Esophagus muscularis mucosa (tissue), 4 donors: ENCODE measurements around the gene C1orf146. TPM values are rescaled to one million over a fixed set of nuclear protein-coding genes. Genes with fewer than 3 reads are reported as not detected.
"Not testable (repeated sequence)": the region's sequence is repeated elsewhere in the genome, so short reads cannot be mapped to it uniquely, and the experiment has no call there.

Experiments
- DNase-seq: peaks from one replicate; pipeline ENCODE4 v3.0.0-alpha.2; 2017; ENCODE audit errors: extremely low spot score
- H3K27ac ChIP-seq, 4 donors: fragments of 200-600 bp; sonication (generic); replicated peaks in 1 of 4; 1 replicate in 3 of 4; 2 replicates in 1 of 4; pipeline ENCODE4 v1.5.1; 2016 to 2019; ENCODE audit warnings: mild to moderate bottlenecking in 1 of 4
- H3K27me3 ChIP-seq, 4 donors: fragments of 200-600 bp; sonication (generic); one replicate each; pipeline versions ENCODE4 v1.5.1 to v1.6.0; 2016 to 2019
- H3K36me3 ChIP-seq, 4 donors: fragments of 200-600 bp; sonication (generic); one replicate each; pipeline ENCODE4 v1.5.1; 2016 to 2019
- H3K4me1 ChIP-seq, 4 donors: fragments of 200-600 bp; sonication (generic); one replicate each; pipeline ENCODE4 v1.5.1; 2016 to 2019
- H3K4me3 ChIP-seq, 4 donors: fragments of 200-600 bp; sonication (generic); 1 replicate in 2 of 4; 2 replicates in 2 of 4; pipeline ENCODE4 v1.5.1; 2016 to 2019; ENCODE audit warnings: mild to moderate bottlenecking in 4 of 4, moderate library complexity in 1 of 4
- H3K9me3 ChIP-seq, 4 donors: fragments of 200-600 bp; sonication (generic); 1 replicate in 3 of 4; 2 replicates in 1 of 4; pipeline ENCODE4 v1.5.1; 2016 to 2019
- CTCF ChIP-seq, 3 experiments: fragments of 200-600 bp in 2 of 3; fragments of 450-650 bp in 1 of 3; sonication (generic) in 2 of 3; IDR thresholded peaks; one replicate each; pipeline ENCODE4 v1.5.1; 2017 to 2019; ENCODE audit warnings: antibody characterized with exemption in 3 of 3, mild to moderate bottlenecking in 2 of 3, moderate library complexity in 1 of 3
- EP300 ChIP-seq: sonication (generic); formaldehyde crosslinking; IDR thresholded peaks from one replicate; pipeline ENCODE4 v1.6.1; 2017; ENCODE audit warnings: antibody characterized with exemption
- POLR2A ChIP-seq: fragments of 450-650 bp; IDR thresholded peaks from one replicate; pipeline ENCODE4 v1.6.1; 2017; ENCODE audit warnings: antibody characterized with exemption, moderate library complexity, mild to moderate bottlenecking, low read depth
- POLR2AphosphoS5 ChIP-seq, 2 donors: sonication (generic); formaldehyde crosslinking; IDR thresholded peaks; one replicate each; pipeline ENCODE4 v1.6.1; 2017; ENCODE audit warnings: antibody characterized with exemption in 2 of 2
- WGBS: methylation state at CpG from one replicate; pipeline ENCODE4 v1.1.5; 2018; 5-methylcytosine and 5-hydroxymethylcytosine counted together
- intact Hi-C: fragments of 100-400 bp; cut with DNase I; formaldehyde crosslinking; loops from one replicate; pipeline ENCODE4 v1.15.1; 2023
- total RNA-seq, 4 donors: library from RNA; depleted of rRNA; stranded (reverse); fragments of >200 nt; gene quantifications; one replicate each; pipeline versions ENCODE4 v1.1.0 to v1.2.1, GENCODE V29; 2016

The C1orf146 gene
- total RNA-seq, 4 donors from 2014 or later, result not detected

- no peak for TF ChIP-seq POLR2A
- H3K27me3 ChIP-seq, result no peaks in the 10 kb centered on the region
- intact Hi-C loops, result no loop called here
- no peaks in the 10 kb centered on the region for H3K9me3 ChIP-seq
- no peak overlapping the region for H3K4me3 ChIP-seq
- no peak for DNase-seq
- no peaks in the 10 kb centered on the region for H3K36me3 ChIP-seq
- WGBS, result 71% methylated on average over 3 of the region's 3 CpGs
- no peaks in the 10 kb centered on the region for H3K4me1 ChIP-seq
- H3K27ac ChIP-seq, result no peak overlapping the region
Observed at GRCh38 chr1:92228401-92228800, 10.7 kb downstream of the C1orf146 start.

GRCh38 chr1:92230736-92231135 lies 13.0 kb downstream of the C1orf146 start:
- no peak for TF ChIP-seq POLR2A
- TF ChIP-seq EP300, result no peak
- TF ChIP-seq POLR2AphosphoS5 (IDR thresholded peaks at IDR 0.05), result no peak
- TF ChIP-seq CTCF (IDR thresholded peaks at IDR 0.05), result no peak
- no peaks in the 10 kb centered on the region for H3K36me3 ChIP-seq
- no peaks in the 10 kb centered on the region for H3K4me1 ChIP-seq
- H3K27ac ChIP-seq, result no peak overlapping the region
- WGBS, result 100% methylated on average over 1 of the region's 1 CpG
- no peak overlapping the region for H3K4me3 ChIP-seq
- H3K27me3 ChIP-seq, result no peaks in the 10 kb centered on the region
- no peak for DNase-seq
- H3K9me3 ChIP-seq, result no peaks in the 10 kb centered on the region
- intact Hi-C loops, result no loop called here

- intact Hi-C loops, result no loop called here
- WGBS, result 82% methylated on average over 2 of the region's 2 CpGs
- H3K27me3 ChIP-seq, result peaks cover 0 to 5% (median 0%) of the 10 kb centered on the region in 4 donors
Observed at GRCh38 chr1:92240034-92240433, 22.3 kb downstream of the C1orf146 start.

GRCh38 chr1:92244376-92244775 lies 26.7 kb downstream of the C1orf146 start:
- no peak for DNase-seq
- no peak overlapping the region for H3K4me3 ChIP-seq
- intact Hi-C loops, result no loop called here
- H3K27ac ChIP-seq, result no peak overlapping the region
- no peaks in the 10 kb centered on the region for H3K4me1 ChIP-seq
- H3K36me3 ChIP-seq, result peaks cover 7 to 16% (median 10%) of the 10 kb centered on the region in 4 donors
- no peaks in the 10 kb centered on the region for H3K27me3 ChIP-seq
- no peak for TF ChIP-seq CTCF (IDR thresholded peaks at IDR 0.05)
- no peak for TF ChIP-seq EP300
- no peak for TF ChIP-seq POLR2A
- no peak for TF ChIP-seq POLR2AphosphoS5 (IDR thresholded peaks at IDR 0.05)
- 85% methylated on average over 1 of the region's 1 CpG for WGBS
- no peaks in the 10 kb centered on the region for H3K9me3 ChIP-seq

More at GRCh38 chr1:92240034-92240433, 22.3 kb downstream of the C1orf146 start:
- TF ChIP-seq POLR2A, result no peak
- TF ChIP-seq POLR2AphosphoS5 (IDR thresholded peaks at IDR 0.05), result no peak
- TF ChIP-seq CTCF (IDR thresholded peaks at IDR 0.05), result no peak
- TF ChIP-seq EP300, result no peak
- Histone ChIP-seq H3K27ac (no peak overlapping the region), H3K4me1 (no peaks in the 10 kb centered on the region), H3K4me3 (no peak overlapping the region), H3K36me3 (no peaks in the 10 kb centered on the region), H3K9me3 (no peaks in the 10 kb centered on the region)
- no peak for DNase-seq

- H3K9me3 ChIP-seq, H3K27me3 ChIP-seq, intact Hi-C loops, H3K4me1 ChIP-seq, H3K27ac ChIP-seq, H3K4me3 ChIP-seq, DNase-seq: not testable (repeated sequence)
- peaks cover 28 to 54% (median 35%) of the 10 kb centered on the region in 4 donors for H3K36me3 ChIP-seq
- 83% methylated on average over 3 of the region's 3 CpGs for WGBS
Observed at GRCh38 chr1:92254714-92255113, 37.0 kb downstream of the C1orf146 start.

GRCh38 chr1:92259350-92259749 lies 41.6 kb downstream of the C1orf146 start:
- intact Hi-C loops, result no loop called here
- Histone ChIP-seq H3K4me3 (no peak overlapping the region), H3K27me3 (no peaks in the 10 kb centered on the region), H3K9me3 (peaks cover 0 to 4% (median 0%) of the 10 kb centered on the region in 4 donors), H3K4me1 (no peaks in the 10 kb centered on the region), H3K36me3 (peaks cover 25 to 72% (median 40%) of the 10 kb centered on the region in 4 donors), H3K27ac (no peak overlapping the region)
- WGBS, result 84% methylated on average over 1 of the region's 1 CpG
- TF ChIP-seq POLR2A (no peak), POLR2AphosphoS5 (IDR thresholded peaks at IDR 0.05) (no peak), EP300 (no peak), CTCF (IDR thresholded peaks at IDR 0.05) (no peak)
- DNase-seq, result no peak
